DMS79 treated with DMSO at 0.1 percent for 48 hours (cell line): ENCODE results near the gene OPCML.

ENCODE experiments used
- DNase-seq: peaks from one replicate; lab custom pipeline; 2025; lab: John Stamatoyannopoulos, UW

The OPCML gene

GRCh38 chr11:133409799-133410198 is 122.5 kb downstream of the OPCML start:
- no peak for DNase-seq

- no peak for DNase-seq
Measured at GRCh38 chr11:133408936-133409335, 123.4 kb downstream of the OPCML start.

GRCh38 chr11:133408402-133408801 is 123.9 kb downstream of the OPCML start:
- no peak for DNase-seq

- DNase-seq = no peak
Measured at GRCh38 chr11:133406489-133406888, 125.8 kb downstream of the OPCML start.

- no peak for DNase-seq
Measured at GRCh38 chr11:133403900-133404299, 128.4 kb downstream of the OPCML start.

- DNase-seq = no peak
Measured at GRCh38 chr11:133402551-133402950, 129.8 kb downstream of the OPCML start.

GRCh38 chr11:133399855-133400625 is 132.3 kb downstream of the OPCML start:
- DNase-seq = no peak

GRCh38 chr11:133399294-133399693 is 133.0 kb downstream of the OPCML start:
- DNase-seq = no peak

- DNase-seq = no peak
Measured at GRCh38 chr11:133390803-133391202, 141.5 kb downstream of the OPCML start.

- no peak for DNase-seq
Measured at GRCh38 chr11:133388975-133389568, 143.2 kb downstream of the OPCML start.

GRCh38 chr11:133388260-133388659 is 144.0 kb downstream of the OPCML start:
- no peak for DNase-seq

GRCh38 chr11:133386852-133387251 is 145.4 kb downstream of the OPCML start:
- no peak for DNase-seq

- DNase-seq = no peak
Measured at GRCh38 chr11:133386262-133386661, 146.0 kb downstream of the OPCML start.

- no peak for DNase-seq
Measured at GRCh38 chr11:133385781-133386180, 146.5 kb downstream of the OPCML start.

- no peak for DNase-seq
Measured at GRCh38 chr11:133384731-133385130, 147.6 kb downstream of the OPCML start.

- no peak for DNase-seq
Measured at GRCh38 chr11:133383689-133384088, 148.6 kb downstream of the OPCML start.

- DNase-seq = no peak
Measured at GRCh38 chr11:133383201-133383600, 149.1 kb downstream of the OPCML start.

- DNase-seq = no peak
Measured at GRCh38 chr11:133382131-133382812, 150.0 kb downstream of the OPCML start.

- DNase-seq = no peak
Measured at GRCh38 chr11:133381761-133382130, 150.6 kb downstream of the OPCML start.

- DNase-seq = no peak
Measured at GRCh38 chr11:133366147-133366546, 166.2 kb downstream of the OPCML start.

- DNase-seq = no peak
Measured at GRCh38 chr11:133362916-133363315, 169.4 kb downstream of the OPCML start.

GRCh38 chr11:133362156-133362555 is 170.1 kb downstream of the OPCML start:
- DNase-seq = no peak

- no peak for DNase-seq
Measured at GRCh38 chr11:133361689-133361994, 170.7 kb downstream of the OPCML start.
